Endothelial cell of umbilical vein (primary cell): Measurements from ENCODE around the gene TSPYL1. TPM values are rescaled to one million over a fixed set of nuclear protein-coding genes. Genes with fewer than 3 reads are reported as not detected.

Source experiments
- BruUV-seq: library from RNA; stranded (reverse); fragments of 400-500 nt; replicated peaks from 2 replicates; lab custom pipeline; 2021; lab: Mats Ljungman, UMichigan
- CTCF ChIA-PET: fragments of 300-600, 350-600 bp; sonication (Branson Sonifier 250); formaldehyde crosslinking; loops from one replicate; lab custom pipeline; 2021; ENCODE audit warnings: antibody characterized with exemption, inconsistent platforms; lab: Charles Lee
- POLR2A ChIA-PET: fragments of 300-600, 350-600 bp; sonication (Branson Sonifier 250); formaldehyde crosslinking; loops from one replicate; lab custom pipeline; 2021; ENCODE audit warnings: antibody characterized with exemption, inconsistent platforms; lab: Charles Lee
- DNase-seq: peaks from one replicate; pipeline ENCODE4 v3.0.0-alpha.2; 2011; ENCODE audit warnings: low read depth, low spot score
- FAIRE-seq: peaks from 2 replicates; lab custom pipeline; 2011; peaks lifted over from hg19 to GRCh38; lab: Jason Lieb, UNC
- H2AFZ ChIP-seq: 2 replicates; pipeline ENCODE4 v1.6.0; 2012; ENCODE audit warnings: low read depth, low read length, control low read depth, inconsistent platforms
- H3K27ac ChIP-seq: 2 replicates; pipeline ENCODE4 v1.5.1; 2011; ENCODE audit warnings: low read depth, mild to moderate bottlenecking, control low read depth, low read length, moderate library complexity; ENCODE audit not compliant: insufficient read depth
- H3K27me3 ChIP-seq, 2 experiments: 2 replicates each; pipeline versions ENCODE4 v1.6.0 to v1.6.1; 2011; ENCODE audit warnings: low read length in 2 of 2, mixed read lengths in 1 of 2; ENCODE audit not compliant: control insufficient read depth in 2 of 2, insufficient read depth in 2 of 2
- H3K36me3 ChIP-seq, 2 experiments: 2 replicates in 1 of 2; 3 replicates in 1 of 2; pipeline ENCODE4 v1.5.1; 2011; ENCODE audit warnings: low read length in 2 of 2, mild to moderate bottlenecking in 1 of 2, moderate library complexity in 1 of 2; ENCODE audit not compliant: control insufficient read depth in 2 of 2, insufficient read depth in 2 of 2; ENCODE audit errors: extremely low read depth in 1 of 2
- H3K4me1 ChIP-seq: 3 replicates; pipeline ENCODE4 v1.5.1; 2011; ENCODE audit warnings: mild to moderate bottlenecking, low read length; ENCODE audit not compliant: control insufficient read depth, insufficient read depth; ENCODE audit errors: extremely low read depth
- H3K4me2 ChIP-seq: 2 replicates; pipeline ENCODE4 v1.6.1; 2011; ENCODE audit warnings: low read length, control low read depth, mixed read lengths; ENCODE audit not compliant: insufficient read depth
- H3K4me3 ChIP-seq, 3 experiments: fragments of 200-600 bp in 1 of 3; sonication (generic), shearing (Covaris generic) in 1 of 3; replicated peaks in 1 of 3; 2 replicates each; pipeline ENCODE4 v1.5.1; 2011 to 2016; ENCODE audit warnings: control low read depth in 3 of 3, low read length in 3 of 3, mild to moderate bottlenecking in 2 of 3, inconsistent platforms in 1 of 3, low read depth in 1 of 3, moderate library complexity in 1 of 3; ENCODE audit not compliant: insufficient read depth in 1 of 3
- H3K79me2 ChIP-seq: 2 replicates; pipeline ENCODE4 v1.6.0; 2012; ENCODE audit warnings: low read length, inconsistent platforms; ENCODE audit not compliant: control insufficient read depth, insufficient read depth
- H3K9ac ChIP-seq: replicated peaks from 2 replicates; pipeline ENCODE3; 2011; ENCODE audit warnings: low read length, control low read depth; ENCODE audit not compliant: insufficient read depth; ENCODE audit errors: extremely low read depth
- H3K9me1 ChIP-seq: replicated peaks from 3 replicates; pipeline ENCODE4 v1.6.0; 2011; ENCODE audit warnings: mild to moderate bottlenecking, low read length; ENCODE audit not compliant: control insufficient read depth, insufficient read depth; ENCODE audit errors: extremely low read depth
- H3K9me3 ChIP-seq: replicated peaks from 2 replicates; pipeline ENCODE4 v1.5.1; 2012; ENCODE audit warnings: low read length, inconsistent platforms; ENCODE audit not compliant: control insufficient read depth, insufficient read depth
- H4K20me1 ChIP-seq: replicated peaks from 2 replicates; pipeline ENCODE3; 2011; ENCODE audit warnings: mild to moderate bottlenecking, low read length; ENCODE audit not compliant: control insufficient read depth, insufficient read depth; ENCODE audit errors: extremely low read depth
- CTCF ChIP-seq, 2 donors: IDR thresholded peaks; 1 replicate in 1 of 2; 2 replicates in 1 of 2; pipeline ENCODE4 v1.5.1; 2011; ENCODE audit warnings: low read length in 2 of 2, mild to moderate bottlenecking in 2 of 2, moderate library complexity in 2 of 2, control low read depth in 1 of 2, inconsistent platforms in 1 of 2, low read depth in 1 of 2; ENCODE audit not compliant: insufficient read depth in 1 of 2; ENCODE audit errors: extremely low read depth in 1 of 2
- EZH2 ChIP-seq: IDR thresholded peaks from 2 replicates; pipeline ENCODE4 v1.6.1; 2012; ENCODE audit warnings: borderline replicate concordance, low read depth, mild to moderate bottlenecking, moderate library complexity, low read length, inconsistent platforms; ENCODE audit not compliant: severe bottlenecking
- FOS ChIP-seq: IDR thresholded peaks from 2 replicates; pipeline ENCODE4 v1.6.1; 2011; ENCODE audit warnings: mild to moderate bottlenecking, low read length, moderate library complexity, borderline replicate concordance; ENCODE audit not compliant: insufficient read depth
- GATA2 ChIP-seq: IDR thresholded peaks from 2 replicates; pipeline ENCODE4 v1.7.0; 2011; ENCODE audit warnings: low read depth, mild to moderate bottlenecking, moderate library complexity, mixed read lengths, low read length; ENCODE audit not compliant: insufficient read length, insufficient read depth
- JUN ChIP-seq: IDR thresholded peaks from 2 replicates; pipeline ENCODE4 v1.6.1; 2011; ENCODE audit warnings: borderline replicate concordance, low read depth; ENCODE audit not compliant: insufficient read length, insufficient read depth
- MAX ChIP-seq: IDR thresholded peaks from 2 replicates; pipeline ENCODE4 v1.6.1; 2011; ENCODE audit not compliant: insufficient read depth, insufficient read length
- MYC ChIP-seq: IDR thresholded peaks from one replicate; pipeline ENCODE4 v1.6.1; 2011; ENCODE audit warnings: mild to moderate bottlenecking, low read depth, low read length
- POLR2A ChIP-seq: IDR thresholded peaks from 2 replicates; pipeline ENCODE4 v1.6.1; 2012; ENCODE audit warnings: low read depth, mild to moderate bottlenecking, control low read depth, low read length
- POLR2AphosphoS5 ChIP-seq: IDR thresholded peaks from 2 replicates; pipeline ENCODE4 v1.6.1; 2012; ENCODE audit warnings: low read depth, mild to moderate bottlenecking, control low read depth, low read length, moderate library complexity; ENCODE audit not compliant: insufficient read depth
- dilution Hi-C: fragments of 300-500 bp; cut with MboI; formaldehyde crosslinking; loops from one replicate; pipeline ENCODE4 v1.15.0; 2019; ENCODE audit warnings: low sequenced_read_pairs; ENCODE audit not compliant: extremely low pct_ligation_motif_present
- intact Hi-C: fragments of 100-400 bp; cut with micrococcal nuclease; formaldehyde crosslinking; loops from one replicate; pipeline ENCODE4 v1.10.0; 2022
- polyA plus RNA-seq, 4 experiments: library from polyadenylated mRNA; depleted of rRNA in 3 of 4; stranded (reverse) in 3 of 4; unstranded in 1 of 4; fragments of >200 nt; gene quantifications; 2 replicates each; pipeline versions ENCODE4 v1.2.1 to v1.2.3, GENCODE V29; 2011 to 2012; ENCODE audit warnings: missing spikeins in 1 of 4
- total RNA-seq: library from RNA; stranded (reverse); gene quantifications from 2 replicates; pipeline ENCODE4 v1.2.3, GENCODE V29; 2021

Gene TSPYL1
- total and polyA plus RNA-seq, 2 donors (not counting 3 experiments of a cell fraction or from before 2014, with no cell fraction given) = 32.1 to 54.5 TPM

GRCh38 chr6:116265041-116265829, 14.5 kb downstream of the TSPYL1 start:
- no TSS peak for BruUV-seq
- no peak for TF ChIP-seq JUN
- peak; percentile 9 for TF ChIP-seq FOS

GRCh38 chr6:116263353-116263752, 16.4 kb downstream of the TSPYL1 start:
- ChIA-PET POLR2A (no interaction called here), CTCF (no interaction called here)
- H3K4me1 ChIP-seq = no peaks in the 10 kb centered on the region
- H3K4me3 ChIP-seq = no peak overlapping the region
- no peaks in the 10 kb centered on the region for H3K9me3 ChIP-seq
- BruUV-seq = no TSS peak
- H3K27me3 ChIP-seq = no peaks in the 10 kb centered on the region
- no peak overlapping the region for H3K27ac ChIP-seq
- no peaks in the 10 kb centered on the region for H3K79me2 ChIP-seq
- H3K4me2 ChIP-seq = no peak overlapping the region
- H3K9me1 ChIP-seq = no peaks in the 10 kb centered on the region
- FAIRE-seq (no peak), DNase-seq (no peak)
- H3K36me3 ChIP-seq = no peaks in the 10 kb centered on the region
- no peak for TF ChIP-seq GATA2
- no peak for TF ChIP-seq POLR2AphosphoS5
- no peak for TF ChIP-seq CTCF (IDR thresholded peaks at IDR 0.05; ENCODE audit: extremely low read depth in 1 of 2, insufficient read depth in 1 of 2, low read depth in 1 of 2, low read length in 2 of 2)
- no peak for TF ChIP-seq MAX
- TF ChIP-seq POLR2A = no peak
- TF ChIP-seq MYC = no peak
- no peak for TF ChIP-seq EZH2
- no peak for TF ChIP-seq JUN
- no peak for TF ChIP-seq FOS
- dilution Hi-C loops (no loop called here), intact Hi-C loops (no loop called here)
- H2AFZ ChIP-seq = no peak overlapping the region
- H3K9ac ChIP-seq = no peak overlapping the region
- H4K20me1 ChIP-seq = no peaks in the 10 kb centered on the region

More at GRCh38 chr6:116265041-116265829, 14.5 kb downstream of the TSPYL1 start:
- H3K27ac ChIP-seq = no peak overlapping the region
- no peaks in the 10 kb centered on the region for H3K27me3 ChIP-seq
- dilution Hi-C loops = no loop called here
- H3K9me1 ChIP-seq = no peaks in the 10 kb centered on the region
- H3K4me1 ChIP-seq = no peaks in the 10 kb centered on the region
- no peaks in the 10 kb centered on the region for H3K36me3 ChIP-seq
- H3K79me2 ChIP-seq = no peaks in the 10 kb centered on the region
- no peak overlapping the region for H3K4me2 ChIP-seq
- ChIA-PET CTCF (interaction anchor here (1.0 to 3.0 kb wide), 2 partner anchors 14 to 47 kb away, joined by 8 read pairs; no protein-coding TSS in a partner anchor), POLR2A (no interaction called here)
- intact Hi-C loops = loop anchor here (5.0 kb wide), 1 partner anchor 702 kb away; no protein-coding TSS in a partner anchor
- H4K20me1 ChIP-seq = no peaks in the 10 kb centered on the region
- no peaks in the 10 kb centered on the region for H3K9me3 ChIP-seq
- FAIRE-seq (no peak), DNase-seq (no peak)
- no peak overlapping the region for H3K4me3 ChIP-seq
- H2AFZ ChIP-seq = no peak overlapping the region
- no peak overlapping the region for H3K9ac ChIP-seq
